ENCODE measurements around the gene ARCN1. TPM values are rescaled to one million over a fixed set of nuclear protein-coding genes. Genes with fewer than 3 reads are reported as not detected.

The ARCN1 gene
- total RNA-seq, 4 donors from 2014 or later, result 67.8 to 81.6 (median 78.1) TPM

- intact Hi-C loops (cut with DNase I), result no loop called here
- Histone ChIP-seq H3K27ac (no peak overlapping the region), H3K9me3 (no peaks in the 10 kb centered on the region), H3K4me1 (peaks cover 0 to 39% (median 17%) of the 10 kb centered on the region in 3 donors), H3K4me3 (no peak overlapping the region), H3K27me3 (no peaks in the 10 kb centered on the region), H3K36me3 (peaks cover 9 to 37% (median 13%) of the 10 kb centered on the region in 3 donors)
- TF ChIP-seq, protein P1, sequence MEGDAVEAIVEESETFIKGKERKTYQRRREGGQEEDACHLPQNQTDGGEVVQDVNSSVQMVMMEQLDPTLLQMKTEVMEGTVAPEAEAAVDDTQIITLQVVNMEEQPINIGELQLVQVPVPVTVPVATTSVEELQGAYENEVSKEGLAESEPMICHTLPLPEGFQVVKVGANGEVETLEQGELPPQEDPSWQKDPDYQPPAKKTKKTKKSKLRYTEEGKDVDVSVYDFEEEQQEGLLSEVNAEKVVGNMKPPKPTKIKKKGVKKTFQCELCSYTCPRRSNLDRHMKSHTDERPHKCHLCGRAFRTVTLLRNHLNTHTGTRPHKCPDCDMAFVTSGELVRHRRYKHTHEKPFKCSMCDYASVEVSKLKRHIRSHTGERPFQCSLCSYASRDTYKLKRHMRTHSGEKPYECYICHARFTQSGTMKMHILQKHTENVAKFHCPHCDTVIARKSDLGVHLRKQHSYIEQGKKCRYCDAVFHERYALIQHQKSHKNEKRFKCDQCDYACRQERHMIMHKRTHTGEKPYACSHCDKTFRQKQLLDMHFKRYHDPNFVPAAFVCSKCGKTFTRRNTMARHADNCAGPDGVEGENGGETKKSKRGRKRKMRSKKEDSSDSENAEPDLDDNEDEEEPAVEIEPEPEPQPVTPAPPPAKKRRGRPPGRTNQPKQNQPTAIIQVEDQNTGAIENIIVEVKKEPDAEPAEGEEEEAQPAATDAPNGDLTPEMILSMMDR (IDR thresholded peaks at IDR 0.05), result no peak
- no peak for TF ChIP-seq POLR2A (IDR thresholded peaks at IDR 0.05)
- DNase-seq, result no peak
- 80 to 86% methylated on average over 2 of the region's 2 CpGs for WGBS, 2 donors
These were observed 45.5 kb upstream of the ARCN1 start for GRCh38 chr11:118526688-118527087.

DNA sequence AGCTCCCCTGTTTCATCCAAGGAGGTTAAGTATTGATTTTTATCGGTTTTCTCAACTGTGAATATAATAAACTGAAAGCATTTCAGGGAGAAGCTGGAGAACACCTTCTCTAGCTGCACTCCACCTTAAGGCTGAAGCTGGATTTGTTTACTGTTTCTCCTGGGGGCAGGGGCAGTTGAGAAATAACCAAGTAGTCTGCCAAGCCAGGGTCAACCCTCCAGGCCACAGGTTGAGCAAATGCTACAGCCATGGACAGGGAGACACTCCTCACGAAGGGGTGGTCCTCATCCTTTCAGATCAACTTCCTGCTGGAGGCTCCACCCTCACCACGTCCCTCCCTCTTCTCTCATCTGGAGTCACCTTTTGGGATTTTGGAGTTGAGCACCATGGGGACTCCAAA, 45.1 kb upstream of the ARCN1 start, which contains the start of gene TTC36:
Gene TTC36, plus strand, starts transcription at position 366 of the 400 bp plus-strand sequence. Its CDS starts 21 bp downstream, at position 387.
- Histone ChIP-seq H3K36me3 (peaks cover 5 to 33% (median 10%) of the 10 kb centered on the region in 3 donors), H3K27me3 (no peaks in the 10 kb centered on the region), H3K27ac (no peak within 1 kb of the TSS), H3K4me3 (no peak within 1 kb of the TSS), H3K9me3 (no peaks in the 10 kb centered on the region), H3K4me1 (peaks cover 0 to 44% (median 21%) of the 10 kb centered on the region in 3 donors)
- intact Hi-C loops (cut with DNase I), result no loop called here
- 69 to 71% methylated on average over 3 of the region's 3 CpGs for WGBS, 2 donors
- TF ChIP-seq POLR2A (IDR thresholded peaks at IDR 0.05), result no peak
- TF ChIP-seq, protein P1 (IDR thresholded peaks at IDR 0.05), result no peak
- DNase-seq, result no peak

DNA sequence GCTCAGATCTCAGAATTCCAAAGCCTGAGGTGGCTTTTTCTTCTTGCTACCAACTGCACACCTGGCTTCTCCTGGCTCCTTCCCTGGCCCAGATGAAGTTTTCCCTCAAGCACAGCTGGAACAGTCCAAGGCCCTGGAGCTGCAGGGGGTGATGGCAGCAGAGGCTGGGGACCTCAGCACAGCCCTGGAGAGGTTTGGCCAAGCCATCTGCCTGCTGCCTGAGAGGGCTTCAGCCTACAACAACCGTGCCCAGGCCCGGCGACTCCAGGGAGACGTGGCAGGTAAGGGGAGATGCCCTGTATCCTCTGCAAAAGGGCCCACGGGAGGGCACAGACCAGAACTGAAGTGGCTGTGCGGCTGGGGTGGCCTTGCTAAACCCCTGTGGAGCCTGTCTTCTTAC, 43.7 kb upstream of the ARCN1 start:
- Histone ChIP-seq H3K36me3 (peaks cover 0 to 19% (median 0%) of the 10 kb centered on the region in 3 donors), H3K27me3 (no peaks in the 10 kb centered on the region), H3K9me3 (no peaks in the 10 kb centered on the region), H3K4me3 (no peak overlapping the region), H3K4me1 (peaks cover 0 to 46% (median 23%) of the 10 kb centered on the region in 3 donors), H3K27ac (no peak overlapping the region)
- intact Hi-C loops (cut with DNase I), result no loop called here
- WGBS, 2 donors, result 90 to 100% methylated on average over 1 to 2 of the region's 6 CpGs
- DNase-seq, result no peak
- TF ChIP-seq, protein P1 (IDR thresholded peaks at IDR 0.05), result no peak
- TF ChIP-seq POLR2A (IDR thresholded peaks at IDR 0.05), result no peak

DNA sequence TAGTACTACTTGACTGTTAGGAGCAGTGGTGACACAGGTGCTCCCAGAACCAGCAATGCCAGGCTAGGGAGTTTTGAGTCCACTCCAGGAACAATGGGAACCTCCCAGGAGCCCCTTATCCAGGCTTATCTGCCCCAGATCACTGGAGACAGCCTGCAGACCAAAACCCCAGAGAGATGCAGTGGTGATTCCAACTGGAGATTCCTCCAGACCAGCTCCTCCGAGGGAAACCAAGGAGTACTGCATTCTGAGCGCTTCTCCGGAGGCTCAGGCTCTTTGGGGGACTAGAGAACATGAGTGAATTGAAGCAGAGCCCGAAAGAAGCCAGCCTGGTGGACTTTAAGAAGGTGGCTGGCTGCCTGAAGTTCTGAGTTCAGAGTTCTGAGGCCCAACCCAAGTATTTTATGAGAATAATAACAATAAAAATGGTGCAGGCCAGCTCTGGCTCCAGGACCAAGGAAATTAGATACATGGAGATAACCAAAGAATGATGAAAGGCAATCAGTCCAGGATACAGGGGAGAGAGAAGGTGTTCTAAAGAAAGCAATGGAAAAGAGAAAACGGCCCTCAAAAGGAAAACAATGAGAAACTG, 42.5 kb upstream of the ARCN1 start:
- Histone ChIP-seq H3K4me1 (peaks cover 0 to 46% (median 23%) of the 10 kb centered on the region in 3 donors), H3K4me3 (peak overlapping the region in 3 of 4 donors; percentile 80 to 88 (median 80)), H3K9me3 (no peaks in the 10 kb centered on the region), H3K36me3 (peaks cover 0 to 13% (median 0%) of the 10 kb centered on the region in 3 donors), H3K27ac (no peak overlapping the region), H3K27me3 (no peaks in the 10 kb centered on the region)
- 69 to 73% methylated on average over 4 to 5 of the region's 5 CpGs for WGBS, 2 donors
- TF ChIP-seq, protein P1 (IDR thresholded peaks at IDR 0.05), result no peak
- no peak for TF ChIP-seq POLR2A (IDR thresholded peaks at IDR 0.05)
- no peak for DNase-seq
- intact Hi-C loops (cut with DNase I), result no loop called here

- 3 to 4% methylated on average over 18 to 20 of the region's 31 CpGs for WGBS, 2 donors
- Histone ChIP-seq H3K36me3 (peaks cover 0 to 13% (median 0%) of the 10 kb centered on the region in 3 donors), H3K4me3 (peak overlapping the region; percentile 72 to 88 (median 80)), H3K9me3 (no peaks in the 10 kb centered on the region), H3K27me3 (no peaks in the 10 kb centered on the region), H3K4me1 (peaks cover 0 to 46% (median 23%) of the 10 kb centered on the region in 3 donors), H3K27ac (peak overlapping the region; percentile 65 to 86 (median 74))
- DNase-seq, result no peak
- intact Hi-C loops (cut with DNase I), result no loop called here
- TF ChIP-seq, protein P1 (IDR thresholded peaks at IDR 0.05), result no peak
- no peak for TF ChIP-seq POLR2A (IDR thresholded peaks at IDR 0.05)
These were observed 42.0 kb upstream of the ARCN1 start for GRCh38 chr11:118530180-118530682.

All from esophagus squamous epithelium (tissue), 5 donors.